Stimulated activated CD8-positive, alpha-beta memory T cell treated with anti-CD3 and anti-CD28 coated beads, Interleukin-2, amount 100 ng/mL, for 48 hours (primary cell): ENCODE measurements around the gene ATRNL1.
"Not testable (repeated sequence)": the region's sequence is repeated elsewhere in the genome, so short reads cannot be mapped to it uniquely, and the experiment has no call there.

ENCODE experiments used
- DNase-seq, 2 donors: peaks; one replicate each; pipeline ENCODE4 v3.0.0-alpha.2; 2020; ENCODE audit warnings: low read depth in 2 of 2

Gene ATRNL1

GRCh38 chr10:115219203-115219602, 126.0 kb downstream of the ATRNL1 start:
- DNase-seq = no peak

GRCh38 chr10:115222039-115222438, 128.9 kb downstream of the ATRNL1 start:
- DNase-seq = no peak

GRCh38 chr10:115239761-115240160, 146.6 kb downstream of the ATRNL1 start:
- DNase-seq = no peak

GRCh38 chr10:115250784-115251183, 157.6 kb downstream of the ATRNL1 start:
- DNase-seq = no peak

- not testable (repeated sequence) for DNase-seq
These were observed 160.6 kb downstream of the ATRNL1 start for GRCh38 chr10:115253765-115254164.

GRCh38 chr10:115272482-115272881, 179.3 kb downstream of the ATRNL1 start:
- no peak for DNase-seq

- DNase-seq = no peak
These were observed 185.1 kb downstream of the ATRNL1 start for GRCh38 chr10:115278294-115278693.

GRCh38 chr10:115295213-115295805, 202.1 kb downstream of the ATRNL1 start:
- DNase-seq = no peak

GRCh38 chr10:115300080-115300479, 206.9 kb downstream of the ATRNL1 start:
- DNase-seq = no peak

- not testable (repeated sequence) for DNase-seq
These were observed 226.5 kb downstream of the ATRNL1 start for GRCh38 chr10:115319669-115320068.

- DNase-seq = no peak
These were observed 228.2 kb downstream of the ATRNL1 start for GRCh38 chr10:115321360-115321759.

- no peak for DNase-seq
These were observed 235.2 kb downstream of the ATRNL1 start for GRCh38 chr10:115328331-115328730.

GRCh38 chr10:115335366-115335765, 242.2 kb downstream of the ATRNL1 start:
- no peak for DNase-seq

GRCh38 chr10:115355162-115355760, 262.1 kb downstream of the ATRNL1 start:
- DNase-seq = no peak

GRCh38 chr10:115367920-115368319, 274.8 kb downstream of the ATRNL1 start:
- DNase-seq = not testable (repeated sequence)

GRCh38 chr10:115379064-115379463, 285.9 kb downstream of the ATRNL1 start:
- no peak for DNase-seq

GRCh38 chr10:115384665-115385064, 291.5 kb downstream of the ATRNL1 start:
- no peak for DNase-seq

GRCh38 chr10:115390607-115391006, 297.4 kb downstream of the ATRNL1 start:
- DNase-seq = no peak

- no peak for DNase-seq
These were observed 304.9 kb downstream of the ATRNL1 start for GRCh38 chr10:115398026-115398425.

- DNase-seq = no peak
These were observed 309.5 kb downstream of the ATRNL1 start for GRCh38 chr10:115402699-115403098.

- not testable (repeated sequence) for DNase-seq
These were observed 312.7 kb downstream of the ATRNL1 start for GRCh38 chr10:115405838-115406237.

GRCh38 chr10:115409347-115409746, 316.2 kb downstream of the ATRNL1 start:
- no peak for DNase-seq

GRCh38 chr10:115417585-115418265, 324.6 kb downstream of the ATRNL1 start:
- no peak for DNase-seq
